B cell (primary cell): ENCODE data around the gene LENG9. TPM values are rescaled to one million over a fixed set of nuclear protein-coding genes. Genes with fewer than 3 reads are reported as not detected.

ENCODE experiments used
- ATAC-seq: fragments of 200-7000 bp; cut with Tn5 transposase; one replicate; pipeline ENCODE4 v1.10.0; 2021; ENCODE audit warnings: low read depth, mild to moderate bottlenecking, moderate number of reproducible peaks, moderate library complexity
- CTCF ChIA-PET: fragments of 350-600 bp; sonication (Branson Sonifier 250); formaldehyde crosslinking; loops from one replicate; lab custom pipeline; 2021; ENCODE audit warnings: antibody characterized with exemption, inconsistent platforms; lab: Charles Lee
- POLR2A ChIA-PET: fragments of 350-600 bp; sonication (Branson Sonifier 250); formaldehyde crosslinking; loops from one replicate; lab custom pipeline; 2021; ENCODE audit warnings: antibody characterized with exemption; lab: Charles Lee
- DNase-seq: peaks from one replicate; pipeline ENCODE4 v3.0.0; 2013
- H2AFZ ChIP-seq: 2 replicates; pipeline ENCODE4 v1.6.1; 2012; ENCODE audit warnings: mild to moderate bottlenecking, low read depth, low read length; ENCODE audit not compliant: insufficient read depth, poor library complexity, severe bottlenecking
- H3K27ac ChIP-seq, 2 donors: 1 replicate in 1 of 2; 2 replicates in 1 of 2; pipeline ENCODE4 v1.5.1; 2012 to 2013; ENCODE audit warnings: low read length in 2 of 2, mild to moderate bottlenecking in 2 of 2, moderate library complexity in 1 of 2
- H3K27me3 ChIP-seq, 4 experiments: fragments of 200-600 bp in 1 of 4; sonication (generic) in 1 of 4; replicated peaks in 1 of 4; 1 replicate in 2 of 4; 2 replicates in 2 of 4; pipeline versions ENCODE4 v1.6.1 to v1.7.0; 2013 to 2016; ENCODE audit warnings: low read length in 3 of 4, mild to moderate bottlenecking in 2 of 4, mixed read lengths in 1 of 4, moderate library complexity in 1 of 4; ENCODE audit not compliant: insufficient read depth in 4 of 4, control insufficient read depth in 3 of 4; ENCODE audit errors: control extremely low read depth in 1 of 4
- H3K36me3 ChIP-seq, 2 experiments: replicated peaks in 1 of 2; 1 replicate in 1 of 2; 2 replicates in 1 of 2; pipeline versions ENCODE4 v1.6.1 to v1.7.1; 2013; ENCODE audit warnings: low read length in 1 of 2; ENCODE audit not compliant: insufficient read depth in 2 of 2, control insufficient read depth in 1 of 2; ENCODE audit errors: control extremely low read depth in 1 of 2, extremely low read depth in 1 of 2
- H3K4me1 ChIP-seq, 2 donors: fragments of 200-600 bp in 1 of 2; sonication (generic) in 1 of 2; 1 replicate in 1 of 2; 2 replicates in 1 of 2; pipeline versions ENCODE4 v1.5.1 to v1.6.1; 2013 to 2017; ENCODE audit warnings: low read length in 2 of 2; ENCODE audit not compliant: control insufficient read depth in 2 of 2, insufficient read depth in 2 of 2
- H3K4me2 ChIP-seq: replicated peaks from 2 replicates; pipeline ENCODE3; 2012; ENCODE audit warnings: mild to moderate bottlenecking, low read depth, low read length; ENCODE audit not compliant: poor library complexity, severe bottlenecking
- H3K4me3 ChIP-seq, 5 experiments: fragments of 200-600 bp in 1 of 5; sonication (generic) in 1 of 5; 1 replicate in 3 of 5; 2 replicates in 2 of 5; pipeline versions ENCODE4 v1.5.1 to v1.7.0; 2011 to 2016; ENCODE audit warnings: low read length in 4 of 5, mild to moderate bottlenecking in 4 of 5, low read depth in 2 of 5, control low read depth in 1 of 5, moderate library complexity in 1 of 5; ENCODE audit not compliant: insufficient read depth in 1 of 5; ENCODE audit errors: control extremely low read depth in 1 of 5, extremely low read depth in 1 of 5
- H3K79me2 ChIP-seq: fragments of 200-600 bp; sonication (generic); one replicate; pipeline ENCODE4 v1.6.0; 2016; ENCODE audit warnings: low read length; ENCODE audit not compliant: control insufficient read depth, insufficient read depth
- H3K9ac ChIP-seq: fragments of 200-600 bp; sonication (generic); 2 replicates; pipeline ENCODE4 v1.6.1; 2017; ENCODE audit warnings: mild to moderate bottlenecking, low read length, moderate library complexity
- H3K9me3 ChIP-seq, 3 donors: one replicate each; pipeline versions ENCODE4 v1.6.1 to v1.7.1; 2013; ENCODE audit warnings: low read length in 2 of 3; ENCODE audit not compliant: control insufficient read depth in 2 of 3, insufficient read depth in 1 of 3; ENCODE audit errors: control extremely low read depth in 1 of 3
- H4K20me1 ChIP-seq: 2 replicates; pipeline ENCODE4 v1.6.0; 2012; ENCODE audit warnings: mild to moderate bottlenecking, low read length; ENCODE audit not compliant: insufficient read depth, control insufficient read depth, poor library complexity, severe bottlenecking
- H3K27ac Mint-ChIP-seq: one replicate; pipeline ENCODE4 v1.8.0; 2021; ENCODE audit warnings: mixed read lengths
- H3K27me3 Mint-ChIP-seq: one replicate; pipeline ENCODE4 v1.8.0; 2021; ENCODE audit warnings: mixed read lengths
- H3K4me1 Mint-ChIP-seq: one replicate; pipeline ENCODE4 v1.8.0; 2021; ENCODE audit warnings: mixed read lengths
- H3K4me3 Mint-ChIP-seq: one replicate; pipeline ENCODE4 v1.8.0; 2021; ENCODE audit warnings: mixed read lengths
- H3K9me3 Mint-ChIP-seq: one replicate; pipeline ENCODE4 v1.8.0; 2022; ENCODE audit warnings: mixed read lengths; ENCODE audit not compliant: insufficient read depth
- EZH2 ChIP-seq: IDR thresholded peaks from 2 replicates; pipeline ENCODE4 v1.6.1; 2012; ENCODE audit warnings: borderline replicate concordance, low read depth, mild to moderate bottlenecking, moderate library complexity, low read length; ENCODE audit not compliant: insufficient read depth, poor library complexity, severe bottlenecking
- WGBS: methylation state at CpG from one replicate; pipeline ENCODE4 v1.1.5; 2013; ENCODE audit warnings: missing lambda C conversion rate; ENCODE audit not compliant: insufficient coverage; 5-methylcytosine and 5-hydroxymethylcytosine counted together
- intact Hi-C: fragments of 100-400 bp; cut with micrococcal nuclease; formaldehyde crosslinking; loops from one replicate; pipeline ENCODE4 v1.10.0; 2022
- polyA plus RNA-seq: library from polyadenylated mRNA; depleted of rRNA; stranded (reverse); fragments of >200 nt; gene quantifications from 2 replicates; pipeline ENCODE4 v1.2.3, GENCODE V29; 2012
- total RNA-seq, 2 donors: library from RNA; stranded (reverse); fragments of 120-200 nt in 1 of 2; gene quantifications; 1 replicate in 1 of 2; 2 replicates in 1 of 2; pipeline versions ENCODE4 v1.2.3 to v1.2.4, GENCODE V29; 2013 to 2022
- TF ChIP-seq, protein P1 (sequence below): fragments of 200-600 bp; IDR thresholded peaks from one replicate; pipeline ENCODE4 v1.8.0; 2022; ENCODE audit warnings: antibody characterized with exemption, mild to moderate bottlenecking

LENG9 gene
- total and polyA plus RNA-seq, 2 donors (not counting 1 experiment from before 2014, with no cell fraction given): 4.6 to 6.6 TPM

DNA sequence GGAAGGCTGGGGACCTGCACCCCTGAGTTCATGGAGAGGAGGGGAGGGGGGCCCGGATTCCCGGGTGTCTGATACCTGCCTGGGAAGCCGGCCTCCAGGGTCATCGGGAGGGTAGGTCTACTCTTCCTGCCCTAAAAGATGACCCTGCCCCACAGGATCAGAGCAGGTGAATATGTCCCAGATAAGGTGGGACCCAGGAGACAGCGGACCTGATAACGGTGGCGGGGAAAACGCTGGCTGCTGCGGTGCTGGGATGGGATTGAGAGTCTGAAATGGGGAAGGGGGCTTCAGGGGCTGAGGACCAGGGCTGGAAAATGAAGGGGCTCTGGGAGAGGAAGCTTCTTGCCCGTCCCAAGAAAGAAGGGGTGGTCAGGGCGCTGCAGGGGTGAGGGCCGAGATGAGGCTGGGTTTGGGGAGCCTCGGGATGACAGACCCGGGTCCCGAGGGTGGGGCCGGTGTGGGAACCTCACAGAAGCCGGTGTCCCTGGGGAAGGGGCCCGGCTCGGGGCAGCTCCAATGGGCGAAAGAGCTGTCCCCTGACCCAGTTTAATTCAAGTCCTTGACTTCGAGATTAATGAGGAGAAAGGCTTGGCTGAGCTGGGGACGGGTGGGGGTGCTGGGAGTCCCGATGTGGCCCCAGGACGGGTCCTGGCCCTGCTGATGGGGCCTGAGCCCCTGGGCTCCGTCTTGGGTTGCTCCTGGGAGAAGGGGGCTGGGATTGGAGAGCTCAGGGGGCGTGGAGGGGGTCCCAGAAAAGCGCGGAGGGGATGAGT is 47.5 kb downstream of the LENG9 start:
- WGBS: 17% methylated on average over 22 of the region's 28 CpGs

More for the DNA sequence above, 47.5 kb downstream of the LENG9 start:
- H3K4me3 ChIP-seq: no peak overlapping the region
- intact Hi-C loops: no loop called here
- H2AFZ ChIP-seq: no peak overlapping the region
- H3K79me2 ChIP-seq: no peaks in the 10 kb centered on the region
- TF ChIP-seq EZH2: no peak
- TF ChIP-seq, protein P1, sequence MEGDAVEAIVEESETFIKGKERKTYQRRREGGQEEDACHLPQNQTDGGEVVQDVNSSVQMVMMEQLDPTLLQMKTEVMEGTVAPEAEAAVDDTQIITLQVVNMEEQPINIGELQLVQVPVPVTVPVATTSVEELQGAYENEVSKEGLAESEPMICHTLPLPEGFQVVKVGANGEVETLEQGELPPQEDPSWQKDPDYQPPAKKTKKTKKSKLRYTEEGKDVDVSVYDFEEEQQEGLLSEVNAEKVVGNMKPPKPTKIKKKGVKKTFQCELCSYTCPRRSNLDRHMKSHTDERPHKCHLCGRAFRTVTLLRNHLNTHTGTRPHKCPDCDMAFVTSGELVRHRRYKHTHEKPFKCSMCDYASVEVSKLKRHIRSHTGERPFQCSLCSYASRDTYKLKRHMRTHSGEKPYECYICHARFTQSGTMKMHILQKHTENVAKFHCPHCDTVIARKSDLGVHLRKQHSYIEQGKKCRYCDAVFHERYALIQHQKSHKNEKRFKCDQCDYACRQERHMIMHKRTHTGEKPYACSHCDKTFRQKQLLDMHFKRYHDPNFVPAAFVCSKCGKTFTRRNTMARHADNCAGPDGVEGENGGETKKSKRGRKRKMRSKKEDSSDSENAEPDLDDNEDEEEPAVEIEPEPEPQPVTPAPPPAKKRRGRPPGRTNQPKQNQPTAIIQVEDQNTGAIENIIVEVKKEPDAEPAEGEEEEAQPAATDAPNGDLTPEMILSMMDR: no peak
- DNase-seq (peak; percentile 21), ATAC-seq (no peak)
- H3K4me2 ChIP-seq: peak overlapping the region; percentile 42
- no peak overlapping the region for H3K9ac ChIP-seq
- H3K27ac Mint-ChIP-seq: no peak overlapping the region
- no peaks in the 10 kb centered on the region for H3K36me3 ChIP-seq
- H3K27me3 ChIP-seq: peaks cover 0 to 68% (median 33%) of the 10 kb centered on the region in 4 experiments
- peaks cover 0 to 16% (median 0%) of the 10 kb centered on the region in 3 donors for H3K9me3 ChIP-seq
- H3K4me1 Mint-ChIP-seq: peaks cover 12% of the 10 kb centered on the region
- peaks cover 52% of the 10 kb centered on the region for H3K27me3 Mint-ChIP-seq
- no peaks in the 10 kb centered on the region for H3K9me3 Mint-ChIP-seq
- H3K4me1 ChIP-seq: peaks cover 14 to 33% of the 10 kb centered on the region in 2 donors
- POLR2A ChIA-PET: interaction anchor here (0.7 kb wide), 1 partner anchor 864 kb away, joined by 4 read pairs; the partner anchor contains the start of gene HSPBP1
- CTCF ChIA-PET: interaction anchor here (0.8 to 1.3 kb wide), 3 partner anchors 27 to 63 kb away, joined by 3 read pairs; partner anchors contain the start of gene LENG8
- no peak overlapping the region for H3K27ac ChIP-seq
- H3K4me3 Mint-ChIP-seq: no peak overlapping the region
- no peaks in the 10 kb centered on the region for H4K20me1 ChIP-seq
